Frontal cortex (tissue), 4 donors: ENCODE results near the gene OR13C5. TPM values are rescaled to one million over a fixed set of nuclear protein-coding genes. Genes with fewer than 3 reads are reported as not detected.

Source experiments
- DNase-seq, 2 donors: peaks; one replicate each; pipeline ENCODE4 v3.0.0; 2012; ENCODE audit warnings: low spot score in 2 of 2
- FAIRE-seq: peaks from 2 replicates; lab custom pipeline; 2012; peaks lifted over from hg19 to GRCh38; lab: Jason Lieb, UNC
- total RNA-seq: library from RNA; depleted of rRNA; stranded (reverse); fragments of >200 nt; gene quantifications from one replicate; pipeline ENCODE4 v1.2.3, GENCODE V29; 2014
- donor health status: control.
- donor health status: control.
- donor health status: control.

The OR13C5 gene
- total RNA-seq, 1 donor from 2014 or later, result 0.41 TPM

DNA sequence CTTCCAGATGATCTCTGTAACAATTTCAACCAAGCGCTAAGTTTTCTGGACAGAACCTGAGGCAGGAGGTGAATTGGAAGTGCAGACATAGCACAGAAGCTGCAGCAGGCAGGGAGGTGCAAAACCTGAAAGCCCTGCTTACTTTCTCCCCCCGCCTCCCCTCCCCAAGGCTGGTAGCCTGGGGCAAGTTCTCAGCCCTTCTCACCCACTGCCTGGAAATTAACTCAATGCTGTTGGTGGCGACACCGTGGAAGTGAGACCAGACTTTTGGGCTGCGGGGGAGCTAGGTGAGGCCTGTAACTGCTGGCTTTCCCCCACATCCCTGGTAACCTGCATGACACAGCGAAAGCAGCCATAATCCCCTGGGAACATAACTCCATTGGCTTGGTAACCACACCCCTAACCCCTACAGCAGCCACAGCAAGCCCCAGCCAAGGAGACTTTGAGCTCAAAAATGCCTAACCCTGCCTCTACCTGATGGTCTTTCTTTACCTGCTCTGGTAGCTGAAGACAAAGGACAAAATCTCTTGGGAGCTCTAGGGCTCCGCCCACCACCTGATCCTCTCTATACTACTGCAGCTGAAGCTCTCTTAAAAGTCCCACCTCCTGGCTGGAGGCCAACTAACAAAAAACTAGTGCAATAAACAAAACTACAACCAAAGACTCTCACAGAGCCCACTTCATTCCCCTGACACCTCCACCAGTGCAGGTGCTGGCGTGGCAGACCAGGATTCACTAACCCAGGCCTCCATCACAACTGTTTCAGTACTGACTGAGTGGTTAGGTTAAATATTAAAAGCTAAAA lies 42.2 kb downstream of the OR13C5 start:
- DNase-seq, result no peak
- no peak for FAIRE-seq

DNA sequence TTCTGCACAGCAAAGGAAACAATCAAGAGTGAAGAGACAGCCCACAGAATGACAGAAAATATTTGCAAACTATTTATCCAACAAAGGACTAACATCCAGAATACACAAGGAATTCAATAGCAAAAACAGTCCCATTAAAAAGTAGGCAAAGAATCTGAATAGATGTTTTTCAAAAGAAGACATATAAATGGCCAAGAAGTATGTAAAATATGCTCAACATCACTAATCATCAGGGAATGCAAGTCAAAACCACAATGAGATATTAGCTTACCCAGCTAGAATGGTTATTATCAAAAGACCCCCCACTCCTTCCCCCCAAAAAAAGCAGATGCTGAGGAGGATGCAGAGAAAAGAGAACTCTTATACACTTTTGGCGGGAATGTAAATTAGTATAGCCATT lies 43.7 kb downstream of the OR13C5 start:
- DNase-seq (no peak), FAIRE-seq (no peak)

DNA sequence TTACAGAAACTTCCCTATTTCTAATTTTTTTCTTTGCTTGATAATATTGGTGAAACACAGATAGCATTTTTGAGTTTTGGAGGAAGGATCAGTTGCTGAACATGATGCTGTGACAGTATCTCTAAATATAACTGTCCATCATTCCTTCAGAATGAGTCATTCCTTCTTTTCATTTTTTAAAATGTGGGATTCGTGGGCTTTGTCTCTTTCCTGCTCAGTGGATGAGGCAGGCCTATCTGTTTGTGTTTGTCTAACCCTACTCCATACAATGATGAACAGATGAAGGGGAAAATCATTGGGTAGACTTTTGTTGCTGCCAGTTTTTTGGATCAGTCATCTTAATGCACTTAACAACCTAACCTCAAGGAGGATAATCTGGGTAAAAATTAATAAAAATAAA lies 46.0 kb downstream of the OR13C5 start:
- DNase-seq (no peak), FAIRE-seq (no peak)

Other genes with a start within 250 kb of the OR13C5 start
- not detected for gene OR13F1, start 95.2 kb downstream of the OR13C5 start, total RNA-seq
- not detected for gene OR13C4, start 72.2 kb downstream of the OR13C5 start, total RNA-seq
- gene OR13C3, start 62.6 kb downstream of the OR13C5 start, total RNA-seq, result not detected
- not detected for gene OR13C8, start 30.2 kb downstream of the OR13C5 start, total RNA-seq
- 0.41 TPM for gene OR13C2, start 6.2 kb upstream of the OR13C5 start, total RNA-seq
- gene OR13C9, start 18.8 kb upstream of the OR13C5 start, total RNA-seq, result not detected
- not detected for gene OR13D1, start 95.1 kb upstream of the OR13C5 start, total RNA-seq
- gene NIPSNAP3A, start 148.3 kb upstream of the OR13C5 start, total RNA-seq, result 107 TPM
- 13.5 TPM for gene NIPSNAP3B, start 164.7 kb upstream of the OR13C5 start, total RNA-seq